NCI-H2171 treated with DMSO at 0.1 percent for 48 hours (cell line): ENCODE results near the gene TMEM205.
"Not testable (repeated sequence)": the region's sequence is repeated elsewhere in the genome, so short reads cannot be mapped to it uniquely, and the experiment has no call there.

Experiments used
- DNase-seq: peaks from one replicate; lab custom pipeline; 2025; lab: John Stamatoyannopoulos, UW

Gene TMEM205

GRCh38 chr19:11373166-11373884 is 27.3 kb upstream of the TMEM205 start:
- peak; percentile 79 for DNase-seq

GRCh38 chr19:11370744-11371143 is 24.7 kb upstream of the TMEM205 start:
- no peak for DNase-seq

- no peak for DNase-seq
Measured at GRCh38 chr19:11367528-11367927, 21.5 kb upstream of the TMEM205 start.

GRCh38 chr19:11365557-11366117 is 19.6 kb upstream of the TMEM205 start:
- no peak for DNase-seq

GRCh38 chr19:11364935-11365334 is 18.9 kb upstream of the TMEM205 start:
- no peak for DNase-seq

- no peak for DNase-seq
Measured at GRCh38 chr19:11364296-11364904, 18.3 kb upstream of the TMEM205 start.

- DNase-seq: no peak
Measured at GRCh38 chr19:11363881-11364280, 17.8 kb upstream of the TMEM205 start.

- no peak for DNase-seq
Measured at GRCh38 chr19:11361771-11362731, 16.0 kb upstream of the TMEM205 start.

- no peak for DNase-seq
Measured at GRCh38 chr19:11361037-11361770, 15.1 kb upstream of the TMEM205 start.

- DNase-seq: no peak
Measured at GRCh38 chr19:11359421-11359820, 13.4 kb upstream of the TMEM205 start.

GRCh38 chr19:11356676-11357550 is 10.8 kb upstream of the TMEM205 start:
- peak; percentile 40 for DNase-seq

- no peak for DNase-seq
Measured at GRCh38 chr19:11356074-11356397, 10.0 kb upstream of the TMEM205 start.

GRCh38 chr19:11355160-11356073 is 9.3 kb upstream of the TMEM205 start, which contains the start of gene PLPPR2:
PLPPR2 (plus strand) TSS chr19:11355432; CDS start chr19:11357674, 2,242 bp downstream.
- peak; percentile 81 for DNase-seq

GRCh38 chr19:11354102-11354501 is 8.0 kb upstream of the TMEM205 start:
- DNase-seq: not testable (repeated sequence)

- DNase-seq: no peak
Measured at GRCh38 chr19:11349171-11349570, 3.1 kb upstream of the TMEM205 start.

- DNase-seq: peak; percentile 68
Measured at GRCh38 chr19:11347546-11348039, 1.5 kb upstream of the TMEM205 start.

- DNase-seq: no peak
Measured at GRCh38 chr19:11345122-11345803, 805 bp downstream of the TMEM205 start.

- no peak for DNase-seq
Measured at GRCh38 chr19:11342429-11342828, 3.6 kb downstream of the TMEM205 start.

GRCh38 chr19:11340099-11340467 is 6.0 kb downstream of the TMEM205 start:
- not testable (repeated sequence) for DNase-seq
